ENCODE data around the gene HNRNPK. TPM values are rescaled to one million over a fixed set of nuclear protein-coding genes. Genes with fewer than 3 reads are reported as not detected.

The HNRNPK gene
- total RNA-seq, 2 donors from 2014 or later, result 451 to 491 TPM

- Histone ChIP-seq H3K4me3 (no peak overlapping the region), H3K9ac (ENCODE audit: low read depth in 2 of 2, low read length in 2 of 2) (no peak overlapping the region), H3K27me3 (no peaks in the 10 kb centered on the region), H3K4me1 (no peaks in the 10 kb centered on the region), H3K9me3 (no peaks in the 10 kb centered on the region), H3K36me3 (no peaks in the 10 kb centered on the region), H3K27ac (no peak overlapping the region)
- DNase-seq, result no peak
- TF ChIP-seq, protein P1, sequence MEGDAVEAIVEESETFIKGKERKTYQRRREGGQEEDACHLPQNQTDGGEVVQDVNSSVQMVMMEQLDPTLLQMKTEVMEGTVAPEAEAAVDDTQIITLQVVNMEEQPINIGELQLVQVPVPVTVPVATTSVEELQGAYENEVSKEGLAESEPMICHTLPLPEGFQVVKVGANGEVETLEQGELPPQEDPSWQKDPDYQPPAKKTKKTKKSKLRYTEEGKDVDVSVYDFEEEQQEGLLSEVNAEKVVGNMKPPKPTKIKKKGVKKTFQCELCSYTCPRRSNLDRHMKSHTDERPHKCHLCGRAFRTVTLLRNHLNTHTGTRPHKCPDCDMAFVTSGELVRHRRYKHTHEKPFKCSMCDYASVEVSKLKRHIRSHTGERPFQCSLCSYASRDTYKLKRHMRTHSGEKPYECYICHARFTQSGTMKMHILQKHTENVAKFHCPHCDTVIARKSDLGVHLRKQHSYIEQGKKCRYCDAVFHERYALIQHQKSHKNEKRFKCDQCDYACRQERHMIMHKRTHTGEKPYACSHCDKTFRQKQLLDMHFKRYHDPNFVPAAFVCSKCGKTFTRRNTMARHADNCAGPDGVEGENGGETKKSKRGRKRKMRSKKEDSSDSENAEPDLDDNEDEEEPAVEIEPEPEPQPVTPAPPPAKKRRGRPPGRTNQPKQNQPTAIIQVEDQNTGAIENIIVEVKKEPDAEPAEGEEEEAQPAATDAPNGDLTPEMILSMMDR (IDR thresholded peaks at IDR 0.05), result no peak
- intact Hi-C loops (cut with DNase I), result loop anchor here (10.0 kb wide), 1 partner anchor 294 kb away; the partner anchor contains the start of gene IDNK
Measured at GRCh38 chr9:83919111-83919510, 60.9 kb downstream of the HNRNPK start.

Small RNAs within 50 kb of the gene (microRNA-seq; reads per million reads assigned to microRNA genes)
- 187 reads per million, percentile 59 among the genes with 10 or more reads in this experiment for gene MIR7-1

Other genes starting within 250 kb of the HNRNPK start
- gene GKAP1, start 162.4 kb downstream of the HNRNPK start, total RNA-seq, result 1 to 10 TPM; 3.7 to 4.8 TPM
- gene KIF27, start 58.8 kb downstream of the HNRNPK start, total RNA-seq, result 1 to 10 TPM; 3.0 to 4.0 TPM
- 10 to 100 TPM in 1 of 2 donors, 1 to 10 TPM in 1; 9.6 to 16.9 TPM for gene RMI1, start 590 bp upstream of the HNRNPK start, total RNA-seq

Data from colonic mucosa (tissue), 4 donors.